Lung (tissue), 12 donors: Measurements from ENCODE around the gene TBC1D26. TPM values are rescaled to one million over a fixed set of nuclear protein-coding genes. Genes with fewer than 3 reads are reported as not detected.
"Not testable (repeated sequence)": the region's sequence is repeated elsewhere in the genome, so short reads cannot be mapped to it uniquely, and the experiment has no call there.

ENCODE experiments used
- ATAC-seq: fragments of 200-7000 bp; cut with Tn5 transposase; one replicate; pipeline ENCODE4 v1.9.1; 2020; ENCODE audit warnings: moderate number of reproducible peaks; ENCODE audit not compliant: insufficient read depth, low FRiP score
- DNase-seq, 3 donors: peaks; one replicate each; pipeline ENCODE4 v3.0.0-alpha.2; 2013 to 2017
- H3K27ac ChIP-seq, 2 donors: one replicate each; pipeline ENCODE4 v1.5.1; 2013; ENCODE audit warnings: mild to moderate bottlenecking in 2 of 2, moderate library complexity in 2 of 2, control low read depth in 1 of 2, inconsistent platforms in 1 of 2, low read depth in 1 of 2, low read length in 1 of 2
- H3K27me3 ChIP-seq, 3 donors: one replicate each; pipeline ENCODE4 v1.5.1; 2013; ENCODE audit warnings: low read length in 2 of 3; ENCODE audit not compliant: control insufficient read depth in 3 of 3, insufficient read depth in 3 of 3
- H3K36me3 ChIP-seq, 4 donors: one replicate each; pipeline ENCODE4 v1.5.1; 2013; ENCODE audit warnings: low read length in 4 of 4, mild to moderate bottlenecking in 1 of 4, moderate library complexity in 1 of 4; ENCODE audit not compliant: control insufficient read depth in 4 of 4, insufficient read depth in 4 of 4
- H3K4me1 ChIP-seq, 5 donors: one replicate each; pipeline ENCODE4 v1.5.1; 2013; ENCODE audit warnings: low read length in 5 of 5, mild to moderate bottlenecking in 2 of 5, moderate library complexity in 1 of 5; ENCODE audit not compliant: control insufficient read depth in 5 of 5, insufficient read depth in 5 of 5
- H3K4me3 ChIP-seq: one replicate; pipeline ENCODE4 v1.5.1; 2013; ENCODE audit warnings: mild to moderate bottlenecking, control low read depth, moderate library complexity
- H3K9ac ChIP-seq, 2 donors: one replicate each; pipeline ENCODE4 v1.5.1; 2013; ENCODE audit warnings: low read length in 2 of 2, control low read depth in 1 of 2; ENCODE audit not compliant: insufficient read depth in 1 of 2
- H3K9me3 ChIP-seq, 4 donors: one replicate each; pipeline ENCODE4 v1.5.1; 2013; ENCODE audit warnings: low read length in 3 of 4, mild to moderate bottlenecking in 1 of 4, moderate library complexity in 1 of 4; ENCODE audit not compliant: control insufficient read depth in 4 of 4, insufficient read depth in 3 of 4
- CTCF ChIP-seq: IDR thresholded peaks from 2 replicates; pipeline ENCODE4 v1.5.1; 2012; ENCODE audit warnings: mild to moderate bottlenecking; ENCODE audit errors: control extremely low read depth, extremely low read depth
- WGBS, 2 donors: extraction: QIAGEN DNeasy Blood & Tissue Kit; methylation state at CpG; one replicate each; pipeline ENCODE4 v1.1.7; 2013; 5-methylcytosine and 5-hydroxymethylcytosine counted together
- polyA plus RNA-seq, 2 donors: library from polyadenylated mRNA; stranded (reverse); fragments of 200-250 nt; gene quantifications; one replicate each; pipeline ENCODE4 v1.2.1, GENCODE V29; 2013
- total RNA-seq, 2 donors: library from RNA; depleted of rRNA in 1 of 2; stranded (reverse); fragments of >200 nt in 1 of 2; gene quantifications; one replicate each; pipeline ENCODE4 v1.2.1, GENCODE V29; 2014 to 2021
- donor health status: control.
- donor health status: control.
- donor health status: Bipolar disorder and iron deficiency.
- donor health status: healthy.
- donor health status: DM: yes; HTN: yes; CAD: no.

TBC1D26 gene
- total and polyA plus RNA-seq, 4 donors = 0.09 to 0.34 (median 0.32) TPM

GRCh38 chr17:15738066-15738465, 6.0 kb downstream of the TBC1D26 start:
- H3K27ac ChIP-seq = no peak overlapping the region
- no peak overlapping the region for H3K9ac ChIP-seq
- ATAC-seq (no peak), DNase-seq (no peak)
- no peaks in the 10 kb centered on the region for H3K27me3 ChIP-seq
- H3K4me1 ChIP-seq = peaks cover 0 to 4% (median 0%) of the 10 kb centered on the region in 5 donors
- 88 to 94% methylated on average over 10 of the region's 10 CpGs for WGBS, 2 donors
- TF ChIP-seq CTCF = no peak
- peaks cover 0 to 3% (median 0%) of the 10 kb centered on the region in 4 donors for H3K9me3 ChIP-seq
- H3K36me3 ChIP-seq = no peaks in the 10 kb centered on the region
- no peak overlapping the region for H3K4me3 ChIP-seq

GRCh38 chr17:15739259-15739658, 7.2 kb downstream of the TBC1D26 start:
- H3K4me1 ChIP-seq, DNase-seq, H3K9me3 ChIP-seq, H3K27me3 ChIP-seq, H3K27ac ChIP-seq, H3K4me3 ChIP-seq, H3K9ac ChIP-seq, ATAC-seq, H3K36me3 ChIP-seq: not testable (repeated sequence)
- WGBS, 2 donors = 91 to 93% methylated on average over 10 of the region's 11 CpGs

- H3K4me3 ChIP-seq, H3K9ac ChIP-seq, ATAC-seq, H3K9me3 ChIP-seq, H3K27ac ChIP-seq, DNase-seq, H3K36me3 ChIP-seq, H3K27me3 ChIP-seq, H3K4me1 ChIP-seq: not testable (repeated sequence)
- 62 to 74% methylated on average over 8 of the region's 8 CpGs for WGBS, 2 donors
Measured at GRCh38 chr17:15740041-15740440, 8.0 kb downstream of the TBC1D26 start.

GRCh38 chr17:15740570-15741120, 8.6 kb downstream of the TBC1D26 start:
- DNase-seq = no peak
- no peak for TF ChIP-seq CTCF
- ATAC-seq = no peak

More at GRCh38 chr17:15740570-15741120, 8.6 kb downstream of the TBC1D26 start:
- H3K4me3 ChIP-seq = no peak overlapping the region
- H3K36me3 ChIP-seq = no peaks in the 10 kb centered on the region
- peaks cover 0 to 6% (median 0%) of the 10 kb centered on the region in 5 donors for H3K4me1 ChIP-seq
- no peaks in the 10 kb centered on the region for H3K27me3 ChIP-seq
- H3K27ac ChIP-seq = no peak overlapping the region
- WGBS, 2 donors = 97% methylated on average over 7 of the region's 7 CpGs
- no peak overlapping the region for H3K9ac ChIP-seq
- H3K9me3 ChIP-seq = peaks cover 0 to 3% (median 0%) of the 10 kb centered on the region in 4 donors
